ENCODE measurements around the gene RNFT2.
"Not testable (repeated sequence)": the region's sequence is repeated elsewhere in the genome, so short reads cannot be mapped to it uniquely, and the experiment has no call there.

Gene RNFT2

DNA sequence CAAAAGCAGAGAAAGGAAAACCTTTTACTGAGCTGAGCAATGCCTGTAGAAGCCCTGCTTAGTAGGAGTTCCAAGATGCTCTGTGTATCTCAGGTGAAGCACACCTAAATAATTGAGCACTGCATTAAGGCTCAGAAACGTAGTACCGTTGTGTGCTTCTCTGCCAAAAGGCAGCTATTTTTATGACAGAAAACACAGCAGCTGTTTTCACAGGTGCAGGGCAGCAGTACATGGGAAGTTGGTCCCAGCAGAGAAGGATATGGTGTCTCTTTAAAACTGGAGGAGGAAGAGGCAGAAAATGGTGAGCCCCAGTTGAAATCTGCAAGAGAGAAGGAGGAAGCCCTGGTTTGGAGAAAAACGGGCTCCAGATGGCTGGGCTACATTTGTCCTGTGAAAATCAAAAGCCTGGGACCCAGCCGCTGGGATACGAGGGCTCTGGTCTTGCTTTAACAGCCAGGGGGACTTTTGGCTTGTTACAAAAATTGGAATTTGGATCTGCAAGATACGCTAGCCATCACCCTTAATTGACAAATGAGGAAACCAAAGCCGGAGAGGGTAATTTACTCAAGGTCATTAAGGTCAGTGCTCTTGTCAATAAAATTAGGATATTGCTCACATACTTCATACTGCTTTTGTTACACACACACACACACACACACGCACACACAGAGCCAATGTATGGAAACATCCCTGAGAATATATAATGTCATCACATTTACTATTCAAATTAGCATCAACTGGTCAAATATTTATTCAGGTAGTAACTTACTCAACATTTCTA lies 27.6 kb upstream of the RNFT2 start:
- no peak for DNase-seq

DNA sequence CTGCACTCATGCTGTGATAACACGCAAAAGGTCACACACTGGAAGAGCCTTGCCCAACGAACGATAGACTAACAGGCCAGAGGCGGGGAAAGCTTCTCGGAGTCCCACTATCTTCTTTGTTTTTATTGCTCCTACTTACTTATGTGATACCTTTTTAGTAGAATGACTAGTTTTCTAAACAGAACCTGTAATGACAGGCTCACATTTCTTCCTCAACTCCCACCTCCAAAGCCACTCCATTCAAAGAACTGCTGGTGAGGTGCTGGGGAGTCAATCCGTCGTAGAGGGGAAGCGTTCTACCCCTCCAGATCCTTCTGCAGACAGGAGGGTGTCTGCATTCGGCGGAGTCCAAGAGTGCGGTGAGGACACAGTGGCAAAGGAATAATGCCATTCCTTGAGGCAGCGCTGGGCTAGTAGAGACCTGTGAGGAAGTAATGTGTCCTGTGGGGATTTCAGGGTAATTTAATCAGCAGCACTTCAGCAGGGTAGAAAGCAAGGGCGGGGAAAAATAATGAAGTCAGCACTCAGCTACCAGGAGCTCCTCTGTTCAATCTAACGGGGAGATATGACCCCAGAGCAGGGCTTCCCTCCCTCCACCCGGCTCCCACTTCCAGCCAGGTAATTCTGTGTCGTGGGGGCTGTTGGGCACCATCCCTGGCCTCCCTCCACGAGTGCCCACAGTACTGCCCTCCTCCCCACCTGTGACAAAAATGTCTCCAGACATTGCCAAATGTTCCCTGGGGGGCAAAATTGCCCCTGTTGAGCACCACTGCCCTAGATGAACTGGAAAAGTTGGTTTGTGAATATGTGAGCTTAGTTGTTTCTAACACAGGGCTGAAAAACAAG lies 25.4 kb upstream of the RNFT2 start:
- no peak for DNase-seq

DNA sequence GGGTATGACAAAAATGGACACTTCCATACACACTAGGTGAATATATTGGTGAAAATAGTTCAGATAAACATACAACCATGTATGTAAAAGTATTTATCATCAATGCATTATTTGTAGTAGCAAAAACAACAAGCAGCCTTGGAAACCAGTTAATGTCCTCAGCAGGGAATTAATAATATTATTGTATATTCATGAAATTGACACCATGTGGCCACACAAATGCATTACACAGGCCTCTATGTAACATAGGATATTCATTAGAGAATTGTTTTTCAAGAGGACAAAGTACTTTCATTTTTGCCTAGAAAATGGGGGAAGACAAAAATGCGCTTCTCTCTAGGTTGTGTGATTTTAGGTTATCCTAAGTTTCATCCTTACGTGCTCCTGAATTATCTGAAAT lies 24.6 kb upstream of the RNFT2 start:
- peak in 1 of 2 experiments; percentile 6 for DNase-seq

DNA sequence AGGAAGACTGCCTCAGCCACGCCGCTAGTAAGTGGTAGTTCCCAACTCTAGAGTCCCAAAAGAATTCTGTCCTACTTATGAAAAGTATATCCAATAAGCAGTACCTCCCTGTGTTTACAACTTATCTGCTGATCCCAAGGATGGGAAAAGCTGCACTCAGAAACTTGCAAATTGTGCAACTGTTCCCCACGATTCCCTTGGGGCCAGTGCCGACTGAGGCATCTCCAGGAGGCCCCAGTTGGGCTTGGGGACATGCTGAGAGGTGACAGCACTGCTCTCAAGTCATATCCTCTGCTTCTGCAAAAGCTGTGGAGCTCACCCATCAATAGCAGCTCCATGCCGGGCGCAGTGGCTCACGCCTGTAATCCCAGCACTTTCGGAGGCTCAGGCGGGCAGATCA lies 23.9 kb upstream of the RNFT2 start:
- DNase-seq, result no peak

DNA sequence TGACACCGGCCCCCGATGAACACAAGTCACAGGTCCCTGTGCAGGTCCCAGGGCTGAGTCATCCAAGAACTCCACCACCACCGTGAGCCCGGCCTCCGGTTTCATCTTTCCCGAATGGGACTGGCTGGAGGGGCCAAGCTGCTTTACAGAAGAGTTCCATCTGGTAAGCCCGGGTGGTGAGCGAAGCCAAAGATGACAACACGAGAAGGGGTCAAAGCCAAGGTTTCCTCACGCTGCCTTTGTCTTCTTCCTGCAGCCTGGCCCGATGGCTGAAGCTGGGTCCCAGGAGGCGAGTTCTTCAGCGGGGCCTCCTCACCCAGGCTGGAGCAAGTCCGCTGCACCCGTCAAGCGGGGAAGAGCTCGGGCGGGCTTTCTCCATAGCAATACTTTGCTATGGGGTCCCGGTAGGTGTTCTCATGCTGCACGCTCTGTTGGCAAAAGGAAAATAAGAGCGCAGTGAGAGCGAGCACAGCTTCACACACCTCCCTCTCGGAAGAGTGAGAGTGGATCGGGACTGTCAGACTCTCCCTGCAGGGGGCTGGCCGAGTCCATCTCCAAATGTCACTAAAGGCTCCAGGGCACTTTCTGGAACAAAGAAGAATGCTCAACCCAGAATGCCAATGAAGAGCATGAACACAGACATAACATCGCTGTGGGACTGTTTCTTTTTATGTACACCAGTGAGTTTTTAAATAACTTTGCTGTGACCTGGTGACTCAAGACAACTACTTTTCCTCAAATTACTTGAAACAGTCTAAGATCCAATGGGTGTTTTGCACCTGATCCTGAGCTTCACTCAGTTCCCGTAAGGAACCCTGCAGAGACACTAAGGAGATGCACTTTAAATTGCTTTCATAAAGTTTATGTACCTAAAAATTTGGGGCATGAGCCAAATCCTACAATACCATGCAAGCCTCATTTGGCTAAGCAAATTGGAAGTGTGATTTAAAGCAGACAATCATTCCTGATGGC lies 20.4 kb upstream of the RNFT2 start:
- no peak for DNase-seq

DNA sequence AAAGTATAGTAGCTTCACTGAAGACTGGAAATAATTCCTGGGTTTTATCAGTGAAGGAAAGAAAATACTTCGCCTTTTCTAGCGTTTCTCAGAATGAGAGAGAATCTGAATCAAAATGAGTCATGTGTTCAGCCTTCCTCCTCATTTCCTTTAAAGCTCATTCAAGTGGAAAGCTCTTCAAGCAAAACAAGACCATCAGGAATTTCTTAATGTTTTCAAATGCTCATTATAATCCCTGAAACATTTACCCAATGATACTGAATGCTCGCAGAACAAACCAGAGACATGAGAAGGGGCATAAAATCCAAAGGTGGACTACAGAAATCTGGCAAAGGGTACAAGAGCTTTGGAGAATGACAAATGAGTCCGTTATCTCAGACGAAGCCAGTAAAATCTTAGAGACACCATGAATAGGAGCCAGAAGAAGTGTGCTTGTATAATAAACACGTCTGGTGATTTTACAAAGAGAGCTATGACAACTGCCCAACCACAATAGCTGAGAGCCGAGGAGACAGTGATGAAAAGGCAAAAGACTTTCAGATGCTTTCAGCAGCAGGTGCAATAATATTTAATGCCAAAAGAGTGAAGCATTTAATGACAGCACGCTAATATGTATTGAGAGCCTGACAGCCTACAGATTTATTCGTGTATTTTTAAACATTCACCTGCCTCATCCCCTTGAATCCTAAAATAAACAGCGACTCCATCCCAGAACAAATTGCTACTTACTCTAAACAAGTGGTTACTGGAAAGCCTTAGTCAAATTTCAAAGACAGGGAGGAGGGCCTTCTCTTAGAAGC lies 19.3 kb upstream of the RNFT2 start:
- no peak for DNase-seq

DNA sequence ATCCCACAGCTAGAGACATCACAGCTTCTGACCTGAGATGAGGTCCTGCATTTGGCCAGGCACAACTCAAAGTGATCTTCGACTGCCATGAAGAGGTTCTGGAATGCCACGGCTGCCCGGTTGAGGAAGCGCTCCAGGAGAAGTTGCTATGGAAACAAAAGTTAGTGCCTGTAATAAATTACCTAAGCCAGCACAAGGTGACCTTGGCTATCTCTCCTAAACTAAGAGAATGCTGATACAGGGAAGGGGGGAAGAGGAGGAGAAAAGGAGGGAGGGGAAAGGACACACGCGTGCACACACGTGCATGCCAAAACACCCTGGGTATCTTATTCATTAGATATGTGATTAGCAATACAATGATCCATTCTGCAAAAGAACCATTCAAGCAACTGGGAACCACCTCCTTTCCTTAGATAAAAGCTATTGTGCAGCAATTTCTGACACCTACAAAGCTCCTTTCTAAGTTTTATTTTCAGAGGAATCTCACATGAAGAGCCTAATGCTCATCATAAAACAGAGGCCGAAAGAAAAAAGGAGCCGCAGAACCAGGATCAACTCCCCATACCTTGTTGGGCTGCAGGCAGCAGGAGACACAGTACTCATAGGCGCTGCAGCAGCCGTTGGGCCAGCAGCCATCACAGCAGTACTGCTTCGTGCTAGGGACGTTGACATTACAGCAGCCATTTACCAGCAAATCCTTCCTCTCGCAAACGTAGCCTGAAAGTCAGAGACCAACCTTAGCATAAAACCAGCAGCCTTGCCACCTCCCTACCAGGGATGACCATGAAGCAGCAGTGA lies 18.2 kb upstream of the RNFT2 start:
- DNase-seq, result no peak

DNA sequence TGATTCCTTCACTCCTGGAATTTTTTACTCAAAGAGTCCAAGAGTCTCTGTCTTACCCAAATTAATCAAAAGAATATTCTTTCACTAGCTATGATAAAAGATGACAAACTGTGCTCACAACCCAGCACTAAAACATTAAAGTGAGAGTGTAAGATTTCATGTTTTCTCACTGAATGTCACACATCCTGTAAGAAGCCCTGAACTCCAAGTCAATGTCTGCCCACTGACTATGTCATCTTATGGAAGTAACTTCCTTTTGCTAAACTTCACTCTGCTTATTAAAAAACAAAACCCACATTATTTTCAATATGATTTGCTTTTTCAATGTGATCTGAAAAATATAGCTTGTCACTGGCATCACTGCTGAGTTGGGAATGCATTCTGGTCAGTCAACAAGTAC lies 15.9 kb upstream of the RNFT2 start:
- no peak for DNase-seq

DNA sequence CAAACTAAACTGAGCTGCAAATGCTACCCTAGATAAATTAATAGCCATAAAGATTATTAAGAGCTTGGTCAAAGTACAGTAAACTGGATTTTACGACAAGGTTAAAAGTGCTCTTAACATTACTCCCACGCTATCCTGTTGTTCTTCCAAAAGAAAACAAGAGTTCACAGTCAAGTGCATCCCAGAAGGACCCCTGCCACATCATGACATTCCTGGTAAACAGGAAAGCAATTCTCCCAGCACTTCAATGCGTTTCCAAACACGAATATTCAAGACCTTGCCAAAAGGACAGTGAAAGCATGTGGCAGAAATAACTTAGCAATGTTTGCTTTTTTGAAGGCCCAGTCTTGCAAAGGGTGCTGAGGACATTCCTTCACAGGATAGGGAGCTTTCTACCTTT lies 11.4 kb upstream of the RNFT2 start:
- no peak for DNase-seq

DNA sequence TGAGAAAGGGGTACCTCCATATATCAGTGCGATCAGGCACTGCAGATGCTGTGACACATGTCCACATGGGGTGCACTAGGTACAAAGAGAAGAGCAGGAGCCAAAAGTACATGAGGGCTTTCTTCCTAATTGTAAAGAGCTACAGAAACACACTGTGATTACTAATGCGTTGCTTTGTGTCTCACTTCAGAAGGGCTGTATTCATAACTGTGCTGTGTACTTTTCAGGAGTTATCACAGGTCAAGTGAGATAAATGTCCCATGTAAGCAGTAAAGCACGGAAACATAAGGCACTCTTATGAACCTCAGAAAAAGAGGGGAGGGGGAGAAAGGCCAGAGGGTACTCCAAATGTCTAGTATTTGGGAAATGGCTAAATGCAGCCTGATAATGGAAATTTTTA lies 10.9 kb upstream of the RNFT2 start:
- no peak for DNase-seq

DNA sequence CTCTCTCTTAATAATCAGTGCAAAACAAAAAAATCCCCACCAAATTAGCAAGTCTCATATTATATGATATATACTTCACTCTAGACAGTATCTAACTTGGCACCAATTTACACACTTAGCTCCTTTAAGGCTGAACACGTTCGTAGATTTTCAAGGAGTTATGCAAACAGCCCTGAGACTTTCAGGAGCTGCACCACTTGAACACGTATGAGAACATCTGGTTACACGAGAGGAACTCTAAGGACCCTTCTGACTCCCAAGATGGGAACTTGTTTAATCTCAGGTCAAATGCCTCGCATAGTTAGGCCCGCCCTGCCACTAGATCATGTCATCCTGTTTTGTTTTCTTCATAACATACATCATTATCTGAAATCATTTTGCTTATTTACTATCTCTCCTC lies 10.2 kb upstream of the RNFT2 start:
- no peak for DNase-seq

DNA sequence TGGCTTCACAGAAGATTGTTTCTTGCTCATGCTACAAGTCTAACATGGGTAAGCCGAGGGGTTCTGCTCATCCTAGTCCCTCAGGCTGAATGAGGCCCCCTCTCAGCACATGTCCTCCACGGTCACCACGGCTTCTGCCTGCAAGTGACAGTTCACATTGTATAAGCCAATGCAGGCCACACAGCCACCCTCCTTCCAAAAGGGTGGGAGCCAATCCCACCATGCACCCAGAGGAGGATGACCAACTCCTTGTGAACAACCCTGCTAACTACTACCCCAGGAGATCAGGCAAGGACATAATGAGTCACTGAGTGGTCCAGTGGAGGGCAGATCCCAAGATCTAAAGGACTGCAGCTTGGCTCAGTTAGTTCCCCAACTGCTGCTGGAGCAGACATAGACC lies 6.3 kb upstream of the RNFT2 start:
- DNase-seq, result no peak

DNA sequence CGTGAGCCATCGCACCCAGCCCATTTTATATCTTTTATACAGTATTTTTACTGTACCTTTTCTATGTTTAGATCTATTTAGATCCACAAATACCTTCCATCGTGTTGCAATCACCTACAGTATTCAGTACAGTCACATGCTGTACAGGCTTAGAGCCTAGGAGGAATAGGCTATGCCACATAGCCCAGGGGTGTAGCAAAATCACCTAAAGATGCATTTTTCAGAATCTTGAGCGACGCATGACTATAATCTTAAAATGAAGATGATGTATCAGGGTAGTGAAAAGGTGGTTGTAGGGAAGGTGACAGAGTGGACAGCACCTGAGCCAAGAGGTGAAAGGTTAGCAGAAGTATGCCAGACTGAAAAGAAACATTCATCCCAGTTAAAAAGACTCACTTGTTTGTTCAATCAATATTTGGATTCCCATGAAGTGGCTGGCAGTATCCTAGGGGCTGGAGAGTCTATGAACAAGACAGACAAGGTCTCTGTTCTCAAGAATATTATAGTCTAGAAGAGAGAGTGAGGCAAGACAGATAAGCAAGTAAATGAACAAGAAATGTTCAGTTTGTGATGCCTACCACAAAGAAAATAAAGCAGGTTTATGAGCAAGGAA lies 3.9 kb upstream of the RNFT2 start:
- DNase-seq, result no peak

DNA sequence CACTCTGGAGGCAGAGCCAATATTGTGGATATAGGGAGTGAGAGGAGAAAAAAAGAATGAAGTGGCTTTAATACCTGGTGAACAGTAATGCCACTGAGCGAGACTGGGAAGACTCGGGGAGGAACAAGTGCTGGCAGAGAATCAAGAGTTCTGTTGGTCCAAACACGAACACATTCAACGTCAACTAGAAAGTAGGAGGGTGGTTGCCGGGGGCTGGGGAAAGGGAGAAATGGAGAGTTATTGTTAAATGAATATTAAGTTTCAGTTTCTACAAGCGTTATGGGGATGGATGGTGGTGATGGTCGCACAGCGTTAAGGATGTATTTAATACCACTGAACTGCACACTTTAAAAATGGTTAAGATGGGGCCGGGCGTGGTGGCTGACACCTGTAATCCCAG lies 3.0 kb upstream of the RNFT2 start:
- no peak for DNase-seq

DNA sequence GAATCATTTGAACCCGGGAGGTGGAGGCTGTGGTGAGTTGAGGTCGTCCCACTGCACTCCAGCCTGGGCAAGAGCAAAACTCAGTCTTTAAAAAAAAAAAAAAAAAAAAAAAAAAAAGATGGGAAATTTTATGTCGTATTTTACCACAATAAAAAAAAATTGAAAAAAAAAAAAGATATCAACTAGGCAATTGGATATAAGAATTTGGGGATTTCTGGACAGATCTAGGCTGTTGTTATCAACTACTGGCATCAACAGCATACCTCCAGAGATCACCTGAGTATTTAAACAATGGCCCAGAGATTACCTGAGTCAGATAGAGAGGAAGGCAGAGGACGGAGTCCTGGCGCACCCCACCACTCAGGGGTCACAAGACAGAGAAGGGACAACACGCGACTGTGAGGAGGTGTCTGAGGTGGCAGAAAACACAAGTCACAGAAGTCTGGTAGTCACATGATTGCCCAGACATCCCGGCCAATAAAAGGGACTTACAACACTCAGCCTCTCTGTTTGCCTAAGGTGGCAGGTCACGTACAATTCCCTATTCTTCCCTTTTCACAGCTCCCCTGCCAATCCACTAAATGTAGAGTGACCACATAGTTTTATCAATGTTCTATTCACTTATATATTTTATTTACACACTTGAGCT lies 2.0 kb upstream of the RNFT2 start:
- DNase-seq, result peak; percentile 15 to 22

DNA sequence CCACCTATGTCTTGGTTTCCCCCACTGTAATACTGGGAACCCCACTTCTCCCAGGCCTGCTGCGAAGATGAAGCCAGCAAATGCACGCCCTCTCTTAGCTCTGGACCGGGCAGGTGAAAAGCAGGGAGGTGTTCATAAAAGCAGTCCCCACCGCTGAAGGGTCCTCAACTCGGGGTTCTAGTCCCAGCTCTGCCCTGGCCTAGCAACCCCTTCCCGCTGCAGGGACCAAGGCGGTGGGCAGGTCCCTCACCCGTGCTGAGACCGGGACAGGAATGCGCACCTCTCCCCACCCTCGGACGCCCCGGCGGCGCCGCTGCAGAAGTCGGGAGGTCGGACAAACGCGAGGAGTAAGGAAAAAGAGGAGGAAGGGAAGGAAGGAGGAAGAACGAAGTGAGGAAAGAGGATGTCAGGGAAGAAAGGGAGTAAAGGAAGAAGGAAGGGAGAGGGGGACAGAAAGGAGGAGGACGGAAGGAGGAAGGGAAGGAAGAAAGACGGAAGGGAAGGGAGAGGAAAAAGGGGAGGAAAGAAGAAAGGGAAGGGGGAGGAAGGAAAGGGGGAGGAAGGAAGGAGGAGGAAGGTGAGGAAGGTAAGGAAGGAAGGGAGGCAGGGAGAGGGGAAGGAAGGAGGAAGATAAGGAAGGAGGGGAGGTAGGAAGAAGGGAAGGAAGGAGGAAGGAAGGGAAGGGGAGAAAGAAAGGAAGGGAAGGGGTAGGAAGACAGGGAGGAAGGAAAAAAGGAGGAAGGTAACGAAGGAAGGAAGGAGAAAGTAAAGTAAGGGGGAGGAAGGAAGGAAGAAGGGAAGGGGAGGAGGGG lies 947 bp upstream of the RNFT2 start:
- DNase-seq, result no peak

DNA sequence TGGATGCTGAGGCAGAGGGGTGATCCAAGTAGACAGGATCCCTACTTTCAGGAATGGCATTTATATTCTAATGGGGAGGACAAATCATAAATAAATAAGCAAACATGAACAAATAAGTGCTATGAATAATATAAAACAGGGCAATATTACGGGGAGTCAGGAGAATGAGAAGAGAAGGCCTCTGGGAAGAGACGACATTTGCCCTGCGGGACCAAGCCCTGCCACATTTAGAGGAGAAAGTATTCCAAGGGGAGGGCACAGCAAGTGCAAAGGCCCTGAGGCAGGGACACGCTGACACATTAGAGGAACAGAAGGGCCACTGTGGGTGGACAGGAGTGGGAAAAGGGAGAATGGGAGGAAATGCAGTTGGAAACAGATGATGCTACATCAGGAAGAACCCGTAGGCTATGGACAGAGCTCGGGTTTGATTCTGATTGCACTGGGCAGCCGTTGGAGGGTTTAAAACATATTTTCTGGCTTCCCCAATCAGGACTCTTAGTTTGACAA lies 1.3 kb downstream of the RNFT2 start:
- no peak for DNase-seq

DNA sequence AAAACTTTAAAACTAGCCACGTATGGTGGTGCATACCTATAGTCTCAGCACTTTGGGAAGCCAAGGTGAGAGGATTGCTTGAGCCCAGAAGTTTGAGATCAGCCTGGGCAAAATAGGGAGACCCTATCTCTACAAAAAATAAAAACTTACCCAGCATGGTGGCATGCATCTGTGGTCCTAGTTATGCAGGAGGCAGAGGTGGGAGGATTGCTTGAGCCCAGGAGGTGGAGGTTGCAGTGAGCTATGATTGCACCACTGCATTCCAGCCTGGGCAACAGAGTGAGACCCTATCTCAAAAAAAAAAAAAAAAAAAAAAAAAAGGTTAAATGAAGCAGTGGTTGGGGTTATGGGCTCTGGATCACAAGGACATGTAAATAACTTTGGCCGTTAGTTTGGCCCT lies 4.7 kb downstream of the RNFT2 start:
- DNase-seq, result not testable (repeated sequence)

DNA sequence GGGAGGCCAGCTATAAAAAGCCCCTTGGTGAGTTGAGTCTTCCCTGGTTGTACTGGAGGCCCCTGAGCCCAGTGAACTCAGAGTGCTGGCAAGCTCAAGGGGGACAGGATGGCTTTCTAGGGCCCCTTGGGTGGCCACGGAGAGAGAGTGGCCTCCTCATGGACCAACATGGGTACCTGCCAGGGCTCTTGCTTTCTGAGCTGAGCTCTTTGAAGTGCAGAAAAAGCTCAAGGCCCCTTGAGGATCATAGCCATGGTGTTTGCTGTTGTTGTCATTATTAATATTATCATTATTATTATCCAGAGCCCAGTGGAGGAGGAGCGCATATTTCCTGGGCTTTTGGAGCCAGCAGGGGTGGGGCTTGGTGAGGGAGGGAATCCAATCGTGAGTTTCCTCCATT lies 6.7 kb downstream of the RNFT2 start:
- DNase-seq, result no peak

Measured in AML-193 (cell line).